GM21717 (cell line): ENCODE results near the gene MID1.

Source experiments
- ATAC-seq: cut with Tn5 transposase; IDR thresholded peaks from one replicate; pipeline ENCODE4 v1.9.1; 2021; ENCODE audit warnings: mild to moderate bottlenecking, moderate library complexity; ENCODE audit not compliant: unreplicated experiment

MID1 gene

DNA sequence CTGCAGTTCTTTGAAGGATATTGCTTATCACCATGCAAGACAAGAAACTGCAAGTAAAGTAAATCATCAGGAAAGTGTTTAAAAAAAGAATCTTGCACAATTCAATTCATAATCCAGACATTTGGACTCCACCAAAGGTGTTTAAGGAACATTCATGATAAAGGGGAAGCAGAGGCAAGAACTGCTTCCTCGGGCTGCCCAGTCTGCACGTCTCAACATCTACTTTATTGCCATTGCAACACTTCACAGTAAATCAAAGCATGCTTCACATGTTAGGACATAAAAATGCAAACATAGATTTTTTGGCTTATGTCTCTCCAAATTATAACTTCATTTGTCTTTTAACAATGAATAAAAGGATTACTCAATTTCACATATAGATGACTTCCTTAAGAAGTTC lies 42.5 kb downstream of the MID1 start:
- no peak for ATAC-seq

GRCh38 chrX:10576777-10577447 lies 43.5 kb downstream of the MID1 start:
- ATAC-seq = no peak

- ATAC-seq = no peak
Observed at GRCh38 chrX:10576186-10576585, 44.2 kb downstream of the MID1 start.

- no peak for ATAC-seq
Observed at GRCh38 chrX:10574663-10575062, 45.7 kb downstream of the MID1 start.

DNA sequence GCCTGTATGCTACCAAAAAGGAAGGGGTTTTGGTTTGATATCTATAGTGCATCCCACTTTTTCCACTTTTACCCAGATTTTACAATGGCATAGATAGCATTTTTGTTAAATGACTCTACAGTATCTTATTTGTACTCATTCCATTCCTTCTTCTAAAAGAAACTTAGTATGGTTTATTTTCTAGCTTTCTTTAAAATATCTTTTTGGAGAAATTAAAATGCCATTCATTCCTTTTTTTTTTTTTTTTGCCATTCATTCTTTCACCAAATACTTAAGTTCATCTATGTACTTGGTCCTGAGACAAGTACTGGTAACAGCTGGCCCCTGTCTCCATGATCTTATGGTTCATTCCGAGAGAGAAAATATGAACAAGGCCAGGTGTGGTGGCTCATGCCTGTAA lies 49.1 kb downstream of the MID1 start:
- ATAC-seq = no peak

GRCh38 chrX:10570601-10571000 lies 49.8 kb downstream of the MID1 start:
- no peak for ATAC-seq

DNA sequence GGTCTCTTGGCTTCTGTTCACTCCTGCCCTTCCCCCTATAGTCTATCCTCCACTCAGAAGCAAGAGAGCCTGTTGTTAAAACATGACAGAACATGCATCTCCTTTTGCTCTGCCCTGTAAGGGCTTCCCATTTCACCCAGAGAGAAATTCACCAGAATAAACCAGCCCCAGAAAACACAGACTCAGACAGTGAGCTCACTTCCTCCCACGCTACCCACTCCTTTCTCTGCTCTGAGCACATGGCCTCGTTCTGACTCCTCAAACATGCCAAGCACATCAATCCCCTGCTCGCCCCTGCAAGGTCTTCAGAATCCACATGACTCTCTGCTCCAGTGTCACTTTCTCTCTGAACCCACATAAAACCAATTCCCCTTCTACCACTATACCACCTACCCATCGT lies 50.4 kb downstream of the MID1 start:
- no peak for ATAC-seq

GRCh38 chrX:10568428-10568827 lies 52.0 kb downstream of the MID1 start:
- ATAC-seq = no peak

- ATAC-seq = no peak
Observed at GRCh38 chrX:10567136-10567535, 53.2 kb downstream of the MID1 start.

GRCh38 chrX:10566716-10567097 lies 53.7 kb downstream of the MID1 start:
- no peak for ATAC-seq

- no peak for ATAC-seq
Observed at GRCh38 chrX:10564484-10564883, 55.9 kb downstream of the MID1 start.

DNA sequence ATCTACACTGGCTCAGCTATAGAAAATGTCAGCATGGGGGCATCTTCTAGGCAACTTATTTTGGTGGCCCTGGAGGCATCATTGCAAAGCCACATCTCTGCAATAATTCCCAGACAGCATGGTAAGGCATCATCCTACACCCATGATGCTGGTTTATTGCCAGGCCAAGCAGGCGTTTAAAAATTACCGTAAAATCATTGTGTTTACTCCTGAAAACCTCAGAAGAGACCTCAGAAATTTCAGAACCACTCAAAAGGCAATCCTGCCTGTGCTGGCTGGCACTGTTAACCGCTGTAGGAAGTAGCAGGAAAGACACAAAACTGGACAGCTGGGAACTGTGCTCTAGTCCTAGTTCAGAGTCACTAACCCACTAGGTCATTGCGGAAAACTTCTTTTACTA lies 63.2 kb downstream of the MID1 start:
- ATAC-seq = no peak

- no peak for ATAC-seq
Observed at GRCh38 chrX:10556405-10556804, 64.0 kb downstream of the MID1 start.

DNA sequence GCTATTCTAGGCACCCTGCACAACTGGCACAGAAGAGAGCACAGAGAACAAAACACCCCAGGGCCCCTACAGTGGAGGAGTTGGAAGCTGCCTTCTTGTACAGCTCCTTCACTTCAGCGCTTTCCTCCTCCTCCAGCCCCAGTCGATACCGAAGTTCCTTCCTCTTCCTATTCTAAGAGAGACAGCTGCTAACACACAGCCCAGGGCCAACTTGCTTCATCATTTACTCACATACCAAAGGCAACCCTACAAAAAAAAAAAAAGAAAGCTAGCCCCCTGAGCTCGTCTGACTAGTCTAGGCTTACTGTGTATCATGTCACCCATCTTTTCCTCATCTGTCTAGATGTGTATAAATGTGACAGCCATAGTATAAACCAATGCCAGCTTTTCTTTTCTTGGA lies 64.5 kb downstream of the MID1 start:
- no peak for ATAC-seq

- ATAC-seq = no peak
Observed at GRCh38 chrX:10554612-10555270, 65.6 kb downstream of the MID1 start.

GRCh38 chrX:10549280-10549679 lies 71.1 kb downstream of the MID1 start:
- ATAC-seq = no peak

DNA sequence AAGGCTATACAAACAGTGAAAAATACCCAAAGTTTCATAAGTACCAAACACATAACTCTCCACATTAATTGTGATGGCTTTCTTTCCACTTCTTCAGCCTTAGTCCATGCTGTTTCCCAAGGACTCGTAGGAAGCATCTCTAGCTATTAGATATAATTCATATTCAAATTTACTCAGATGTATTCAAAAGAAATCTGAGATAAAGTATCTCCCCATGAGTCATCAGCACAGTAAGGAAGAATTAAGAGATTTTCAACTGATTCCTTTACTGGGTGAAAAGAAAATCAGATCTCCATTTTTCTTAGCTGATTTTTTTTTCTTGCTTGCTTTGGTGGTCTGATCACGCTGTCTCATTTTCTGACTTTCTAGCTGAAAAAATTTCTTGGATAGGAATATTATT lies 71.7 kb downstream of the MID1 start:
- ATAC-seq = no peak

DNA sequence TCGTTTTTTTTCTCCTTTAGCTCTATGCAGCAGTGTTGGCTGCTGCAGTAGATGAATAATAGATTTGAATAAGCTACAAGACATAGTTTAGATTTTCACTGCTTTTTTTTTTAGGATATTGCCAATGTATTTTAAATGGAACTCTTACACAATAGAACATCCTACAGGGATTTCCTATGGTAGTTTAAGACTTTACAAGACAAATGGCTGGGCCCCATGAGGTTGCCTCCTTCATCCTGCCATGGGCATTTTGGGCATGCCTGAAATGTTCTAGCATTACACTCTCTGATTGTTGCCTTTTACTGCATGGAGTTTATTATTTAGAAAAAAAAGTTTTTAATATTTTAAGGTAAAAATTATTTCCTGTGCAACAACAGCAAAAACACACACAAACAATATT lies 74.5 kb downstream of the MID1 start:
- ATAC-seq = no peak

- no peak for ATAC-seq
Observed at GRCh38 chrX:10542586-10542985, 77.8 kb downstream of the MID1 start.

GRCh38 chrX:10538831-10539230 lies 81.6 kb downstream of the MID1 start:
- ATAC-seq = no peak

DNA sequence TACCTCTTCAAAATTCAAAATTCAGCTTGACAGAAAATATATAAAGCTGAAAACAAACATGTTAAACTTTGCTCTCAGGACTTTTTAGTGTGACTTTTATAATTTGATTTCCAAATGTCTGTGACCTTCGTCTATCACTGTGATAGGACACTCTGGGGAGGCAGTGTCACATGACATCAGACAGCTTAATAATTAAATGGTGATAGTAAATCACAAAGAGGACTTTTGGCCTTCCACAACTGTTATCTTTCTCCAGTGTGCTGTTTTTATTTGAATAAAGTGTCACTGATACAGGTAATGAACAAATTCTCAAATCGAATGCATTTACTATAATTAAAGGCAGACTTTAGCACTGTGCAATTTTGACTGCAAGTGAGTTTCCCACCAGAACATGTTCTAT lies 83.1 kb downstream of the MID1 start:
- ATAC-seq = no peak

DNA sequence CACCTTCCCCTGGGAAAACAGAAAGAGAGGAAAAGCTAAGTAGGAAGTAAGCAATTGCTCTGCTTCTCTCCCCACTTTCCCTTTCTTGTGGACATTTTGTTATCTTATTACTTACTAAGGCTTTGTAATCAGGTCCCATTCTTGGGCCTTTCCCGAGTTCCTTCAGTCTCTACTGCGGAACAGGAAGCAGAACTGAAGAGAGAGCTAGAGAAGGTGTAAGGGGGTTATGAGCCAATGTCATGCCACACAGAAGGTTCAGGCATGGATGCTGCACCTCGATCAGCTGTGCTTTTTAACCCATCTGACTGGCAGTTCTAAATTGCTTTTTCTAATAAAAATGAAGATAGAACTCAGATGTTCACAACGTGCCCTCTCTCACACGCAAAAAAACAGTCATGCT lies 83.6 kb downstream of the MID1 start:
- ATAC-seq = no peak

DNA sequence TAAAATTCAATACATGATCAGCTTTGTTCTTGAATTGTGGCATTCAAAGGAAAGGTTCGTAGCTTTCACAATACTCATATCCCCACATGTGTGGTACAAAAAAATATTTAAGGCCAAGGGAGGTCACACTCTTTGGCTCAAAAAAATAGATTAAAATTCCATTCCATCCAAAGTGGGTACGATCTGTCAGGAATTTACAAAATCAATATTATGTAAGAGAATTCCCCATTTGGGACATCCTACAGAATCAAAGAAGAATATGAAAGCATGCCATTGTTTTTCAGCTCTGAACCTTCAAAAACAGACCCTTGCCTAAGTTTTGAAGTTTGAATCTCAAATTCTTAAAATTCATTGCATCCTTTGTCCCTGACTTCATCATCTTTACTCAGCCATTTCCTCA lies 85.8 kb downstream of the MID1 start:
- no peak for ATAC-seq
